Measurements from ENCODE around the gene CLIC1.

GRCh38 chr6:31692886-31693285, 43.4 kb downstream of the CLIC1 start:
- TF ChIP-seq TAF1 (IDR thresholded peaks at IDR 0.05; ENCODE audit: borderline replicate concordance, insufficient read depth, low read length) (no peak), POLR2AphosphoS5 (IDR thresholded peaks at IDR 0.05; ENCODE audit: low read depth, low read length) (no peak), REST (IDR thresholded peaks at IDR 0.05; ENCODE audit: insufficient read depth in 1 of 2, low read depth in 2 of 2, low read length in 2 of 2) (no peak), FOXP2 (optimal IDR thresholded peaks at IDR 0.05; ENCODE audit: borderline replicate concordance, extremely low read depth, extremely low read length, insufficient read depth) (no peak), SIN3A (IDR thresholded peaks at IDR 0.05; ENCODE audit: borderline replicate concordance, insufficient read depth, low read length) (no peak)
